DOHH2 (cell line): Measurements from ENCODE around the gene TRIM62.

ENCODE experiments used
- H3F3A ChIP-seq: fragments of 200-600 bp; sonication (generic), shearing (Covaris generic); 2 replicates; pipeline ENCODE4 v1.6.0; 2016; ENCODE audit warnings: antibody characterized with exemption, mild to moderate bottlenecking; ENCODE audit not compliant: control insufficient read depth, insufficient read depth
- H3K27ac ChIP-seq: fragments of 200-600 bp; sonication (generic); 2 replicates; pipeline ENCODE4 v1.5.1; 2014; ENCODE audit warnings: low read depth, mild to moderate bottlenecking, low read length, moderate library complexity
- H3K27me3 ChIP-seq: fragments of 200-600 bp; sonication (generic); 2 replicates; pipeline ENCODE4 v1.6.1; 2014; ENCODE audit warnings: mild to moderate bottlenecking, low read length, mixed read lengths; ENCODE audit not compliant: control insufficient read depth
- H3K36me3 ChIP-seq: fragments of 200-600 bp; sonication (generic); 2 replicates; pipeline ENCODE4 v1.6.1; 2014; ENCODE audit warnings: mild to moderate bottlenecking, low read length, moderate library complexity, mixed read lengths; ENCODE audit not compliant: control insufficient read depth
- H3K4me1 ChIP-seq: fragments of 200-600 bp; sonication (generic); 2 replicates; pipeline ENCODE4 v1.6.1; 2014; ENCODE audit warnings: mild to moderate bottlenecking, low read length, mixed read lengths; ENCODE audit not compliant: control insufficient read depth
- H3K4me2 ChIP-seq: fragments of 200-600 bp; sonication (generic); 2 replicates; pipeline ENCODE4 v1.6.0; 2014; ENCODE audit warnings: mild to moderate bottlenecking, low read length, moderate library complexity
- H3K4me3 ChIP-seq: fragments of 200-600 bp; sonication (generic); 2 replicates; pipeline ENCODE4 v1.5.1; 2014; ENCODE audit warnings: mild to moderate bottlenecking, low read length, mixed read lengths
- H3K79me2 ChIP-seq: fragments of 200-600 bp; sonication (generic); 2 replicates; pipeline ENCODE4 v1.6.1; 2014; ENCODE audit warnings: mild to moderate bottlenecking, low read length, mixed read lengths; ENCODE audit not compliant: control insufficient read depth
- H3K9me2 ChIP-seq: fragments of 200-600 bp; sonication (generic); replicated peaks from 2 replicates; pipeline ENCODE4 v1.6.1; 2014; ENCODE audit warnings: mild to moderate bottlenecking, low read length, mixed read lengths; ENCODE audit not compliant: control insufficient read depth
- H3K9me3 ChIP-seq: fragments of 200-600 bp; sonication (generic); 2 replicates; pipeline ENCODE4 v1.6.1; 2014; ENCODE audit warnings: antibody characterized with exemption, low read length, mixed read lengths; ENCODE audit not compliant: control insufficient read depth, insufficient read depth
- H4K20me1 ChIP-seq: fragments of 200-600 bp; sonication (generic); 2 replicates; pipeline ENCODE4 v1.6.0; 2014; ENCODE audit warnings: low read depth, mild to moderate bottlenecking, antibody characterized with exemption, low read length, moderate library complexity; ENCODE audit not compliant: control insufficient read depth, insufficient read depth
- EZH2phosphoT487 ChIP-seq: fragments of 200-600 bp; sonication (generic); IDR thresholded peaks from 2 replicates; pipeline ENCODE4 v1.6.1; 2017; ENCODE audit warnings: borderline replicate concordance, mild to moderate bottlenecking, antibody characterized with exemption, low read length, moderate library complexity, mixed read lengths
- TF ChIP-seq, protein P1 (sequence below): fragments of 200-600 bp; sonication (generic); IDR thresholded peaks from one replicate; pipeline ENCODE4 v1.5.1; 2014; ENCODE audit warnings: antibody characterized with exemption, mild to moderate bottlenecking, low read depth, low read length; ENCODE audit not compliant: poor library complexity, severe bottlenecking

The TRIM62 gene

DNA sequence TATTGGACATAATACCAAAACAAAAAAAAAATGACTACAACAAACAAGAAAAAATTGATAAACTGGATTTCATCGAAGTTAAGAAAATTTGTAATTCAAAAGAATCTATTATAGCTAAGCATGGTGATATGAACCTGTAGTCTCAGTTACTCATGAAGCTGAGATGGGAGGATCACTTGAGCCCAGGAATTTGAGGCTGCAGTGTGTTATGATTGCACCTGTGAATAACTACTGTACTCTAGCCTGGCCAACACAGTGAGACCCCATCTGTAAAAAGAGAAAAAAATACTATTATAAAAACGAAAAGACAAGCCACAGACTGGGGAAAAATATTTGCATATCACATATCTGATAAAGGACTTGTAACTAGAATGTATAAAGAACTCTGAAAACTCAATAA, 24.5 kb upstream of the TRIM62 start:
- no peaks in the 10 kb centered on the region for H4K20me1 ChIP-seq
- H3K27ac ChIP-seq = no peak overlapping the region
- H3K27me3 ChIP-seq = no peaks in the 10 kb centered on the region
- H3K9me3 ChIP-seq = no peaks in the 10 kb centered on the region
- no peaks in the 10 kb centered on the region for H3K79me2 ChIP-seq
- no peak overlapping the region for H3K4me2 ChIP-seq
- H3K9me2 ChIP-seq = no peaks in the 10 kb centered on the region
- no peak overlapping the region for H3K4me3 ChIP-seq
- no peaks in the 10 kb centered on the region for H3K36me3 ChIP-seq
- TF ChIP-seq, protein P1, sequence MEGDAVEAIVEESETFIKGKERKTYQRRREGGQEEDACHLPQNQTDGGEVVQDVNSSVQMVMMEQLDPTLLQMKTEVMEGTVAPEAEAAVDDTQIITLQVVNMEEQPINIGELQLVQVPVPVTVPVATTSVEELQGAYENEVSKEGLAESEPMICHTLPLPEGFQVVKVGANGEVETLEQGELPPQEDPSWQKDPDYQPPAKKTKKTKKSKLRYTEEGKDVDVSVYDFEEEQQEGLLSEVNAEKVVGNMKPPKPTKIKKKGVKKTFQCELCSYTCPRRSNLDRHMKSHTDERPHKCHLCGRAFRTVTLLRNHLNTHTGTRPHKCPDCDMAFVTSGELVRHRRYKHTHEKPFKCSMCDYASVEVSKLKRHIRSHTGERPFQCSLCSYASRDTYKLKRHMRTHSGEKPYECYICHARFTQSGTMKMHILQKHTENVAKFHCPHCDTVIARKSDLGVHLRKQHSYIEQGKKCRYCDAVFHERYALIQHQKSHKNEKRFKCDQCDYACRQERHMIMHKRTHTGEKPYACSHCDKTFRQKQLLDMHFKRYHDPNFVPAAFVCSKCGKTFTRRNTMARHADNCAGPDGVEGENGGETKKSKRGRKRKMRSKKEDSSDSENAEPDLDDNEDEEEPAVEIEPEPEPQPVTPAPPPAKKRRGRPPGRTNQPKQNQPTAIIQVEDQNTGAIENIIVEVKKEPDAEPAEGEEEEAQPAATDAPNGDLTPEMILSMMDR = no peak
- no peak for TF ChIP-seq EZH2phosphoT487
- no peaks in the 10 kb centered on the region for H3K4me1 ChIP-seq
- no peaks in the 10 kb centered on the region for H3F3A ChIP-seq

DNA sequence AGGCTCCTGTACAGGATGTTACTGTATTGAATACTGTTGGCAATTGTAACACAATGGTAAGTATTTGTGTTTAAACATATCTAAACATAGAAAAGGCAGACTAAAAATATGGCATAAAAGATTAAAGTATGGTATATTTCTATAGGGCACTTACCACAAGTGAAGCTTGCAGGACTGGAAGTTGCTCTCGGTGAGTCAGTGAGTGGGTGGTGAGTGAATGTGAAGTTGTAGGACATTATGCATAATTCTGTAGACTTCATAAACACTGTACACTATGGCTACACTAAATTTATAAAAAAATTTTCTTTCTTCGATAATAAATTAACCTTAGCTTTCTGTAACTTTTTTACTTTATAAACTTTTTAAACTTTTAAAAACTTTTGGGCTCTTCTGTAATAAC, 13.7 kb upstream of the TRIM62 start:
- Histone ChIP-seq H3K36me3 (no peaks in the 10 kb centered on the region), H4K20me1 (no peaks in the 10 kb centered on the region), H3K27me3 (peaks cover 18% of the 10 kb centered on the region), H3K79me2 (no peaks in the 10 kb centered on the region), H3K9me2 (no peaks in the 10 kb centered on the region), H3K9me3 (no peaks in the 10 kb centered on the region), H3K27ac (no peak overlapping the region), H3K4me2 (no peak overlapping the region), H3K4me3 (no peak overlapping the region), H3F3A (no peaks in the 10 kb centered on the region), H3K4me1 (peaks cover 4% of the 10 kb centered on the region)
- no peak for TF ChIP-seq EZH2phosphoT487
- TF ChIP-seq, protein P1 = no peak

DNA sequence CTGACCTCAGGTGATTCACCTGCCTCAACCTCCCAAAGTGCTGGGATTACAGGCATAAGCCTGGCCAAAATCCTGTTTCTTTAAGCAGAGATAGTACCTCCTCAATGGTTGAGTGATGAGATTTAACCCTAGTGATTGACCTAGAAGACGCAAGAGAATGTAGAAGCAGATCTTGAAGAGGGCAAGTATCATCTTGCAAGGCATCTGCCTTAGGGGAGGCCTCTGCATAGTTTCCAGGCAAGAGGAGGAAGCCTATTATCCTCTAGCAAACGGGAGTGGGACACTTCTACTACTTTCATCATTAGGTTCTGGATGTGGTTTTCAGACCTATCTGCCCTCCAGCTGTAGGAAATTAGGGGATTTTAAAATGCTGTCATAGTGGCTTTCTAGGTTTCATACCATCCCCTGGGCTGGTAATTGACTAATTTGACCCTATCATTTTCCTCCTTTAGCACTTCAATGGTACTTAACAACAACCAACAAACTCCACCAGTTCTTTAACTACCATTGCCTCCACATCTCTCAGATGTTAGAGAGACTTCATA, 10.0 kb upstream of the TRIM62 start:
- TF ChIP-seq, protein P1 = no peak
- no peak for TF ChIP-seq EZH2phosphoT487
- no peak overlapping the region for H3K4me2 ChIP-seq
- no peaks in the 10 kb centered on the region for H3K36me3 ChIP-seq
- H3K27ac ChIP-seq = no peak overlapping the region
- H3K79me2 ChIP-seq = no peaks in the 10 kb centered on the region
- no peak overlapping the region for H3K4me3 ChIP-seq
- no peaks in the 10 kb centered on the region for H3K9me3 ChIP-seq
- peaks cover 27% of the 10 kb centered on the region for H3K27me3 ChIP-seq
- no peaks in the 10 kb centered on the region for H4K20me1 ChIP-seq
- peaks cover 6% of the 10 kb centered on the region for H3K4me1 ChIP-seq
- no peaks in the 10 kb centered on the region for H3K9me2 ChIP-seq
- no peaks in the 10 kb centered on the region for H3F3A ChIP-seq
